Tibial nerve (tissue), 4 donors: ENCODE results near the gene GTF2F2. TPM values are rescaled to one million over a fixed set of nuclear protein-coding genes. Genes with fewer than 3 reads are reported as not detected.
A peak's percentile ranks its signal among the peaks of the same experiment; 100 is the strongest.
"Not testable (repeated sequence)": the region's sequence is repeated elsewhere in the genome, so short reads cannot be mapped to it uniquely, and the experiment has no call there.

Experiments used
- DNase-seq, 2 donors: peaks; one replicate each; pipeline ENCODE4 v3.0.0-alpha.2; 2019; ENCODE audit warnings: low spot score in 2 of 2
- H3K27ac ChIP-seq, 4 donors: fragments of 200-600 bp; sonication (generic) in 3 of 4; one replicate each; pipeline ENCODE4 v1.5.1; 2017 to 2019; ENCODE audit warnings: mild to moderate bottlenecking in 1 of 4
- H3K27me3 ChIP-seq, 2 donors: fragments of 200-600 bp; sonication (generic) in 1 of 2; one replicate each; pipeline versions ENCODE4 v1.5.1 to v1.6.0; 2017 to 2019
- H3K36me3 ChIP-seq, 3 donors: fragments of 200-600 bp; sonication (generic); one replicate each; pipeline ENCODE4 v1.5.1; 2018 to 2019
- H3K4me1 ChIP-seq, 4 donors: fragments of 200-600 bp; sonication (generic) in 3 of 4; one replicate each; pipeline ENCODE4 v1.5.1; 2017 to 2019
- H3K4me3 ChIP-seq, 4 donors: fragments of 200-600 bp; sonication (generic) in 3 of 4; one replicate each; pipeline ENCODE4 v1.5.1; 2017 to 2019; ENCODE audit warnings: mild to moderate bottlenecking in 1 of 4, moderate library complexity in 1 of 4
- H3K9me3 ChIP-seq, 4 donors: fragments of 200-600 bp; sonication (generic) in 3 of 4; one replicate each; pipeline ENCODE4 v1.5.1; 2017 to 2019
- CTCF ChIP-seq, 5 experiments: fragments of 200-600 bp in 3 of 5; fragments of 450-650 bp in 2 of 5; sonication (generic) in 3 of 5; IDR thresholded peaks; one replicate each; pipeline ENCODE4 v1.5.1; 2016 to 2019; ENCODE audit warnings: antibody characterized with exemption in 5 of 5, mild to moderate bottlenecking in 3 of 5, moderate library complexity in 2 of 5
- EP300 ChIP-seq, 2 donors: sonication (generic); formaldehyde crosslinking; IDR thresholded peaks; one replicate each; pipeline ENCODE4 v1.6.1; 2017; ENCODE audit warnings: antibody characterized with exemption in 2 of 2, mild to moderate bottlenecking in 1 of 2
- POLR2A ChIP-seq, 2 donors: fragments of 450-650 bp; IDR thresholded peaks; one replicate each; pipeline ENCODE4 v1.6.1; 2017; ENCODE audit warnings: antibody characterized with exemption in 2 of 2, mild to moderate bottlenecking in 2 of 2, moderate library complexity in 2 of 2
- WGBS, 2 donors: methylation state at CpG; one replicate each; pipeline ENCODE4 v1.1.5; 2018; 5-methylcytosine and 5-hydroxymethylcytosine counted together
- total RNA-seq, 4 donors: library from RNA; depleted of rRNA; stranded (reverse); fragments of >200 nt; gene quantifications; one replicate each; pipeline ENCODE4 v1.1.0, GENCODE V29; 2016

Gene GTF2F2
- total RNA-seq, 4 donors from 2014 or later = 20.2 to 28.8 (median 24.1) TPM

- peak overlapping the region in 2 of 4 donors; percentile 8 to 55 for H3K27ac ChIP-seq
- 1 to 4% methylated on average over 3 of the region's 3 CpGs for WGBS, 2 donors
- no peaks in the 10 kb centered on the region for H3K27me3 ChIP-seq
- no peak for DNase-seq
- no peak overlapping the region for H3K4me3 ChIP-seq
- H3K4me1 ChIP-seq = peaks cover 0 to 25% (median 6%) of the 10 kb centered on the region in 4 donors
- TF ChIP-seq EP300 (IDR thresholded peaks at IDR 0.05) (no peak), POLR2A (IDR thresholded peaks at IDR 0.05) (no peak), CTCF (IDR thresholded peaks at IDR 0.05) (no peak)
- peaks cover 0 to 8% (median 0%) of the 10 kb centered on the region in 3 donors for H3K36me3 ChIP-seq
- no peaks in the 10 kb centered on the region for H3K9me3 ChIP-seq
These were observed 121.8 kb downstream of the GTF2F2 start for GRCh38 chr13:45242070-45242469.

GRCh38 chr13:45242524-45242923 is 122.2 kb downstream of the GTF2F2 start:
- TF ChIP-seq EP300 (IDR thresholded peaks at IDR 0.05) (no peak), CTCF (IDR thresholded peaks at IDR 0.05) (no peak), POLR2A (IDR thresholded peaks at IDR 0.05) (no peak)
- H3K4me1 ChIP-seq = peaks cover 0 to 25% (median 6%) of the 10 kb centered on the region in 4 donors
- no peak overlapping the region for H3K4me3 ChIP-seq
- H3K27me3 ChIP-seq = no peaks in the 10 kb centered on the region
- H3K27ac ChIP-seq = peak overlapping the region in 1 of 4 donors; percentile 8
- H3K9me3 ChIP-seq = no peaks in the 10 kb centered on the region
- DNase-seq = no peak
- WGBS, 2 donors = 84 to 94% methylated on average over 1 of the region's 1 CpG
- H3K36me3 ChIP-seq = peaks cover 0 to 8% (median 0%) of the 10 kb centered on the region in 3 donors

- DNase-seq = no peak
- Histone ChIP-seq H3K4me1 (peaks cover 0 to 25% (median 6%) of the 10 kb centered on the region in 4 donors), H3K36me3 (peaks cover 0 to 4% (median 0%) of the 10 kb centered on the region in 3 donors), H3K9me3 (no peaks in the 10 kb centered on the region), H3K27me3 (no peaks in the 10 kb centered on the region), H3K4me3 (no peak overlapping the region), H3K27ac (peak overlapping the region in 1 of 4 donors; percentile 8)
- 79 to 81% methylated on average over 8 of the region's 8 CpGs for WGBS, 2 donors
- TF ChIP-seq POLR2A (IDR thresholded peaks at IDR 0.05) (no peak), CTCF (IDR thresholded peaks at IDR 0.05) (no peak), EP300 (IDR thresholded peaks at IDR 0.05) (no peak)
These were observed 122.8 kb downstream of the GTF2F2 start for GRCh38 chr13:45243077-45243476.

GRCh38 chr13:45244736-45245135 is 124.4 kb downstream of the GTF2F2 start:
- H3K4me3 ChIP-seq, H3K27ac ChIP-seq, H3K9me3 ChIP-seq, DNase-seq, H3K36me3 ChIP-seq, H3K27me3 ChIP-seq: not testable (repeated sequence)
- H3K4me1 ChIP-seq = peaks cover 0 to 18% (median 6%) of the 10 kb centered on the region in 4 donors
- 88 to 92% methylated on average over 7 of the region's 7 CpGs for WGBS, 2 donors

GRCh38 chr13:45249662-45250061 is 129.4 kb downstream of the GTF2F2 start:
- H3K4me1 ChIP-seq = no peaks in the 10 kb centered on the region
- no peaks in the 10 kb centered on the region for H3K27me3 ChIP-seq
- no peak for TF ChIP-seq CTCF (IDR thresholded peaks at IDR 0.05)
- no peak for TF ChIP-seq POLR2A (IDR thresholded peaks at IDR 0.05)
- no peak for TF ChIP-seq EP300 (IDR thresholded peaks at IDR 0.05)
- peaks cover 0 to 13% (median 0%) of the 10 kb centered on the region in 3 donors for H3K36me3 ChIP-seq
- no peak for DNase-seq
- H3K27ac ChIP-seq = no peak overlapping the region
- no peak overlapping the region for H3K4me3 ChIP-seq
- 73 to 99% methylated on average over 3 of the region's 3 CpGs for WGBS, 2 donors
- H3K9me3 ChIP-seq = no peaks in the 10 kb centered on the region

GRCh38 chr13:45254396-45254795 is 134.1 kb downstream of the GTF2F2 start:
- no peaks in the 10 kb centered on the region for H3K9me3 ChIP-seq
- no peak overlapping the region for H3K4me3 ChIP-seq
- H3K27me3 ChIP-seq = no peaks in the 10 kb centered on the region
- H3K36me3 ChIP-seq = peaks cover 0 to 13% (median 0%) of the 10 kb centered on the region in 3 donors
- H3K4me1 ChIP-seq = peaks cover 0 to 13% (median 3%) of the 10 kb centered on the region in 4 donors
- TF ChIP-seq CTCF (IDR thresholded peaks at IDR 0.05) (no peak), POLR2A (IDR thresholded peaks at IDR 0.05) (no peak), EP300 (IDR thresholded peaks at IDR 0.05) (no peak)
- no peak for DNase-seq
- H3K27ac ChIP-seq = no peak overlapping the region
- WGBS, 2 donors = 97 to 100% methylated on average over 2 of the region's 2 CpGs
